Esophagus (tissue), 2 donors: ENCODE results near the gene HNRNPA1L2. TPM values are rescaled to one million over a fixed set of nuclear protein-coding genes. Genes with fewer than 3 reads are reported as not detected.
"Not testable (repeated sequence)": the region's sequence is repeated elsewhere in the genome, so short reads cannot be mapped to it uniquely, and the experiment has no call there.

Experiments used
- H3K27ac ChIP-seq, 2 donors: one replicate each; pipeline ENCODE4 v1.5.1; 2013; ENCODE audit warnings: low read depth in 2 of 2, mild to moderate bottlenecking in 2 of 2, inconsistent platforms in 1 of 2, low read length in 1 of 2, moderate library complexity in 1 of 2
- H3K27me3 ChIP-seq, 2 donors: one replicate each; pipeline ENCODE4 v1.6.1; 2013; ENCODE audit warnings: low read length in 2 of 2, control low read depth in 1 of 2, mild to moderate bottlenecking in 1 of 2; ENCODE audit not compliant: insufficient read depth in 2 of 2, control insufficient read depth in 1 of 2
- H3K36me3 ChIP-seq, 2 donors: one replicate each; pipeline ENCODE4 v1.6.1; 2013; ENCODE audit warnings: low read length in 1 of 2; ENCODE audit not compliant: control insufficient read depth in 2 of 2, insufficient read depth in 2 of 2
- H3K4me1 ChIP-seq, 2 donors: one replicate each; pipeline ENCODE4 v1.6.1; 2013; ENCODE audit warnings: low read length in 1 of 2; ENCODE audit not compliant: control insufficient read depth in 2 of 2, insufficient read depth in 2 of 2
- H3K4me3 ChIP-seq, 2 donors: one replicate each; pipeline ENCODE4 v1.5.1; 2013; ENCODE audit warnings: low read length in 2 of 2, mild to moderate bottlenecking in 2 of 2, low read depth in 1 of 2, moderate library complexity in 1 of 2
- H3K9me3 ChIP-seq, 2 donors: one replicate each; pipeline ENCODE4 v1.6.1; 2013; ENCODE audit warnings: mild to moderate bottlenecking in 2 of 2, low read depth in 1 of 2, low read length in 1 of 2, moderate library complexity in 1 of 2; ENCODE audit not compliant: control insufficient read depth in 2 of 2, insufficient read depth in 1 of 2
- WGBS, 2 donors: extraction: QIAGEN DNeasy Blood & Tissue Kit; methylation state at CpG; one replicate each; pipeline ENCODE4 v1.1.7; 2013; 5-methylcytosine and 5-hydroxymethylcytosine counted together
- polyA plus RNA-seq, 2 donors: library from polyadenylated mRNA; stranded (reverse); fragments of 200-250 nt; gene quantifications; one replicate each; pipeline ENCODE4 v1.2.3, GENCODE V29; 2013
- donor health status: healthy with polysubstance abuse.
- donor health status: Bipolar disorder and iron deficiency.

The HNRNPA1L2 gene
- polyA plus RNA-seq, 2 donors: 5.3 to 8.9 TPM

GRCh38 chr13:52669677-52670076 lies 27.4 kb downstream of the HNRNPA1L2 start:
- WGBS, 2 donors: 80 to 87% methylated on average over 2 of the region's 2 CpGs
- Histone ChIP-seq H3K27me3 (no peaks in the 10 kb centered on the region), H3K36me3 (peaks cover 0 to 3% of the 10 kb centered on the region in 2 donors), H3K9me3 (no peaks in the 10 kb centered on the region), H3K4me1 (no peaks in the 10 kb centered on the region), H3K4me3 (no peak overlapping the region), H3K27ac (no peak overlapping the region)

- no peak overlapping the region for H3K27ac ChIP-seq
- 98% methylated on average over 8 of the region's 8 CpGs for WGBS, 2 donors
- H3K36me3 ChIP-seq: peaks cover 0 to 3% of the 10 kb centered on the region in 2 donors
- H3K4me3 ChIP-seq: no peak overlapping the region
- no peaks in the 10 kb centered on the region for H3K4me1 ChIP-seq
- no peaks in the 10 kb centered on the region for H3K9me3 ChIP-seq
- H3K27me3 ChIP-seq: no peaks in the 10 kb centered on the region
These were observed 28.5 kb downstream of the HNRNPA1L2 start for GRCh38 chr13:52670726-52671125.

GRCh38 chr13:52673465-52673864 lies 31.2 kb downstream of the HNRNPA1L2 start:
- no peaks in the 10 kb centered on the region for H3K9me3 ChIP-seq
- H3K4me1 ChIP-seq: no peaks in the 10 kb centered on the region
- H3K4me3 ChIP-seq: no peak overlapping the region
- no peaks in the 10 kb centered on the region for H3K27me3 ChIP-seq
- H3K27ac ChIP-seq: no peak overlapping the region
- WGBS, 2 donors: 95 to 97% methylated on average over 1 of the region's 1 CpG
- no peaks in the 10 kb centered on the region for H3K36me3 ChIP-seq

- Histone ChIP-seq H3K27ac (no peak overlapping the region), H3K4me1 (no peaks in the 10 kb centered on the region), H3K9me3 (no peaks in the 10 kb centered on the region), H3K4me3 (no peak overlapping the region), H3K36me3 (peaks cover 2 to 3% of the 10 kb centered on the region in 2 donors), H3K27me3 (no peaks in the 10 kb centered on the region)
- 89 to 99% methylated on average over 1 of the region's 1 CpG for WGBS, 2 donors
These were observed 35.6 kb downstream of the HNRNPA1L2 start for GRCh38 chr13:52677823-52678222.

- not testable (repeated sequence) for H3K4me3 ChIP-seq, H3K36me3 ChIP-seq, H3K27me3 ChIP-seq, H3K27ac ChIP-seq, H3K4me1 ChIP-seq, H3K9me3 ChIP-seq
- WGBS, 2 donors: 96 to 98% methylated on average over 9 of the region's 9 CpGs
These were observed 43.6 kb downstream of the HNRNPA1L2 start for GRCh38 chr13:52685806-52686205.

GRCh38 chr13:52686376-52686775 lies 44.1 kb downstream of the HNRNPA1L2 start:
- peaks cover 3 to 4% of the 10 kb centered on the region in 2 donors for H3K36me3 ChIP-seq
- 91 to 95% methylated on average over 4 of the region's 4 CpGs for WGBS, 2 donors
- H3K4me3 ChIP-seq: no peak overlapping the region
- no peaks in the 10 kb centered on the region for H3K9me3 ChIP-seq
- no peak overlapping the region for H3K27ac ChIP-seq
- no peaks in the 10 kb centered on the region for H3K4me1 ChIP-seq
- no peaks in the 10 kb centered on the region for H3K27me3 ChIP-seq

Other genes starting within 250 kb of the HNRNPA1L2 start
- 1 to 10 TPM; 1.4 to 2.0 TPM for gene THSD1, start 236.3 kb upstream of the HNRNPA1L2 start, polyA plus RNA-seq
- gene VPS36, start 191.8 kb upstream of the HNRNPA1L2 start, polyA plus RNA-seq: 10 to 100 TPM; 21.5 to 23.4 TPM
- 1 to 10 TPM; 5.2 to 8.6 TPM for gene CKAP2, start 187.0 kb upstream of the HNRNPA1L2 start, polyA plus RNA-seq
- gene SUGT1, start 10.4 kb downstream of the HNRNPA1L2 start, polyA plus RNA-seq: 10 to 100 TPM; 33.7 to 36.1 TPM
- gene CNMD, start 97.4 kb downstream of the HNRNPA1L2 start, polyA plus RNA-seq: not detected
- gene PCDH8, start 206.2 kb downstream of the HNRNPA1L2 start, polyA plus RNA-seq: not detected